HepG2 (cell line): ENCODE results near the gene CD79A. TPM values are rescaled to one million over a fixed set of nuclear protein-coding genes. Genes with fewer than 3 reads are reported as not detected.

Experiments
- DR1 ChIP-seq: sonication (generic); formaldehyde crosslinking; IDR thresholded peaks from 2 replicates; pipeline ENCODE4 v1.8.0; 2021; ENCODE audit warnings: mild to moderate bottlenecking, missing genetic modification reagents, inconsistent platforms
- FLYWCH1 ChIP-seq: sonication (generic); formaldehyde crosslinking; IDR thresholded peaks from 2 replicates; pipeline ENCODE4 v1.8.1; 2023; ENCODE audit warnings: mild to moderate bottlenecking, missing genetic modification reagents
- HNF4G ChIP-seq, 2 experiments: sonication (generic) in 1 of 2; formaldehyde crosslinking in 1 of 2; IDR thresholded peaks; 2 replicates each; pipeline versions ENCODE4 v1.4.0 to v1.6.1; 2011 to 2020; ENCODE audit warnings: borderline replicate concordance in 2 of 2, low read depth in 2 of 2, mild to moderate bottlenecking in 2 of 2, low read length in 1 of 2, missing genetic modification reagents in 1 of 2, moderate library complexity in 1 of 2
- IRX3 ChIP-seq: sonication (generic); formaldehyde crosslinking; IDR thresholded peaks from 2 replicates; pipeline ENCODE4 v1.8.1; 2023; ENCODE audit warnings: mild to moderate bottlenecking, low read depth, missing genetic modification reagents, borderline replicate concordance
- KMT2A ChIP-seq: sonication (generic); formaldehyde crosslinking; IDR thresholded peaks from 2 replicates; pipeline ENCODE4 v1.4.0; 2020; ENCODE audit warnings: missing genetic modification reagents
- MYC ChIP-seq: sonication (generic); formaldehyde crosslinking; IDR thresholded peaks from 2 replicates; pipeline ENCODE4 v1.9.0; 2021; ENCODE audit warnings: missing genetic modification reagents, borderline replicate concordance
- TBL1XR1 ChIP-seq: fragments of 150-350 bp; IDR thresholded peaks from 2 replicates; pipeline ENCODE4 v1.6.1; 2014; ENCODE audit warnings: borderline replicate concordance, low read length; ENCODE audit not compliant: partially characterized antibody
- ZC3H13 ChIP-seq: sonication (generic); formaldehyde crosslinking; IDR thresholded peaks from 2 replicates; pipeline ENCODE4 v1.8.1; 2023; ENCODE audit warnings: mild to moderate bottlenecking, missing genetic modification reagents, moderate library complexity
- ZIK1 ChIP-seq: sonication (generic); formaldehyde crosslinking; IDR thresholded peaks from 2 replicates; pipeline ENCODE4 v1.5.0; 2020; ENCODE audit warnings: mild to moderate bottlenecking, low read depth, missing genetic modification reagents, borderline replicate concordance
- ZNF282 ChIP-seq: fragments of 450-650 bp; IDR thresholded peaks from 2 replicates; pipeline ENCODE4 v1.6.1; 2018; ENCODE audit not compliant: partially characterized antibody
- ZNF619 ChIP-seq: sonication (generic); formaldehyde crosslinking; IDR thresholded peaks from 2 replicates; pipeline ENCODE4 v1.4.0; 2020; ENCODE audit warnings: mild to moderate bottlenecking, missing genetic modification reagents
- ZNF724P ChIP-seq: sonication (generic); formaldehyde crosslinking; IDR thresholded peaks from 2 replicates; pipeline ENCODE4 v1.8.0; 2022; ENCODE audit warnings: missing genetic modification reagents, borderline replicate concordance
- ZNF776 ChIP-seq: sonication (generic); formaldehyde crosslinking; IDR thresholded peaks from 2 replicates; pipeline ENCODE4 v1.4.0; 2020; ENCODE audit warnings: mild to moderate bottlenecking, missing genetic modification reagents
- polyA plus RNA-seq, 8 experiments: library from polyadenylated mRNA; depleted of rRNA in 3 of 8; stranded (reverse) in 7 of 8; unstranded in 1 of 8; fragments of >200 nt; fragmentation: Illumina TruSeq in 4 of 8; extraction: Trizol in 4 of 8; gene quantifications; 2 replicates each; pipeline versions ENCODE4 v1.2.1 to v1.2.3, GENCODE V29; 2011 to 2016; ENCODE audit warnings: low read depth in 4 of 8, missing spikeins in 1 of 8, mixed read lengths in 1 of 8; ENCODE audit not compliant: insufficient read depth in 1 of 8
- total RNA-seq, 5 experiments: library from RNA; depleted of rRNA; stranded (reverse); fragments of >200 nt; fragmentation: Illumina TruSeq; extraction: Trizol; gene quantifications; 2 replicates each; pipeline ENCODE4 v1.2.3, GENCODE V29; 2016; ENCODE audit warnings: low read depth in 1 of 5
- TF ChIP-seq, protein P1 (sequence below): sonication (generic); formaldehyde crosslinking; IDR thresholded peaks from 2 replicates; pipeline ENCODE4 v1.8.0; 2022; ENCODE audit warnings: mild to moderate bottlenecking, missing genetic modification reagents, moderate library complexity
- TF ChIP-seq, protein P2 (sequence below): sonication (generic); formaldehyde crosslinking; IDR thresholded peaks from 2 replicates; pipeline ENCODE4 v1.4.0; 2020; ENCODE audit warnings: missing genetic modification reagents, borderline replicate concordance
- TF ChIP-seq, protein P3 (sequence below): sonication (generic); formaldehyde crosslinking; IDR thresholded peaks from 2 replicates; pipeline ENCODE4 v1.4.0; 2020; ENCODE audit warnings: missing genetic modification reagents
- TF ChIP-seq, protein P4 (sequence below): sonication (generic); formaldehyde crosslinking; IDR thresholded peaks from 2 replicates; pipeline ENCODE4 v1.8.1; 2022; ENCODE audit warnings: mild to moderate bottlenecking, missing genetic modification reagents
- TF ChIP-seq, protein P5 (sequence below): sonication (generic); formaldehyde crosslinking; IDR thresholded peaks from 2 replicates; pipeline ENCODE4 v1.9.0; 2021; ENCODE audit warnings: missing genetic modification reagents, mild to moderate bottlenecking, borderline replicate concordance

The CD79A gene
- total and polyA plus RNA-seq, 2 of the 13 experiments (the other 11 are each of a cell fraction or from before 2014, with no cell fraction given), result 0.24 to 0.33 TPM

DNA sequence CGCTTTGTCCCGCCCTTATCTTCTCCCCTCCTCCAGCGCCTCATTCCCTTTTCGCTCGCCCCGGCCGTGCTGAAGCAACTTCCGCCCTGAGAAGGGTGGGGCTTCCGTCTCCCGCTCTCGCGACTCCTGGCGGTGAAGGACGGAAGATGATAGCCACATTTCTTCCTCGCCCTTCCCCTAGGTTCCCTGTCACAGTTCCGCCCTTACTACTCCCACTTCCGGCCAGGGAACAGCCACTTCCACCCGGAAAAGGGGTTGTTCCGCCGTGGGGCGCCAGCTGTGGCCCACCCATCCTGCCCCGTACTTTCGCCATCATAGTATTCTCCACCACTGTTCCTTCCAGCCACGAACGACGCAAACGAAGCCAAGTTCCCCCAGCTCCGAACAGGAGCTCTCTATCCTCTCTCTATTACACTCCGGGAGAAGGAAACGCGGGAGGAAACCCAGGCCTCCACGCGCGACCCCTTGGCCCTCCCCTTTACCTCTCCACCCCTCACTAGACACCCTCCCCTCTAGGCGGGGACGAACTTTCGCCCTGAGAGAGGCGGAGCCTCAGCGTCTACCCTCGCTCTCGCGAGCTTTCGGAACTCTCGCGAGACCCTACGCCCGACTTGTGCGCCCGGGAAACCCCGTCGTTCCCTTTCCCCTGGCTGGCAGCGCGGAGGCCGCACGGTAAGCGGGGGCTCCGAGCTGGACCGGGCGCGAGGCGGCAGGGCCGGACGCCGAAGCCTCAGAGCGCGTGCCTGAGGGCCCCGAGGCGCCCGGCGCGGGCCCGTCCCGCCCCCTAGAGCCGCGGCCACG, 17.3 kb upstream of the CD79A start, which contains the start of gene RPS19 (continued):
- TF ChIP-seq, protein P1, sequence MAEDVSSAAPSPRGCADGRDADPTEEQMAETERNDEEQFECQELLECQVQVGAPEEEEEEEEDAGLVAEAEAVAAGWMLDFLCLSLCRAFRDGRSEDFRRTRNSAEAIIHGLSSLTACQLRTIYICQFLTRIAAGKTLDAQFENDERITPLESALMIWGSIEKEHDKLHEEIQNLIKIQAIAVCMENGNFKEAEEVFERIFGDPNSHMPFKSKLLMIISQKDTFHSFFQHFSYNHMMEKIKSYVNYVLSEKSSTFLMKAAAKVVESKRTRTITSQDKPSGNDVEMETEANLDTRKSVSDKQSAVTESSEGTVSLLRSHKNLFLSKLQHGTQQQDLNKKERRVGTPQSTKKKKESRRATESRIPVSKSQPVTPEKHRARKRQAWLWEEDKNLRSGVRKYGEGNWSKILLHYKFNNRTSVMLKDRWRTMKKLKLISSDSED (CRISPR knock-in tag), result no peak
- TF ChIP-seq ZC3H13 (CRISPR knock-in tag) (no peak), ZNF724P (CRISPR knock-in tag) (peak; percentile 80; the same call in 1 of the 2 replicates), ZNF776 (CRISPR knock-in tag) (peak; percentile 50), MYC (CRISPR knock-in tag) (peak; percentile 94), ZNF282 (peak; percentile 84), ZIK1 (CRISPR knock-in tag) (no peak), KMT2A (CRISPR knock-in tag) (peak; percentile 48), TBL1XR1 (no peak), HNF4G (IDR thresholded peaks at IDR 0.05; ENCODE audit: borderline replicate concordance, low read depth, low read length) (peak; percentile 14; the same call in 1 of the 2 replicates), HNF4G (CRISPR knock-in tag; IDR thresholded peaks at IDR 0.05; ENCODE audit: borderline replicate concordance, low read depth) (no peak), DR1 (CRISPR knock-in tag) (peak; percentile 97), FLYWCH1 (CRISPR knock-in tag) (no peak), IRX3 (no peak), ZNF619 (no peak)
- TF ChIP-seq, protein P2, sequence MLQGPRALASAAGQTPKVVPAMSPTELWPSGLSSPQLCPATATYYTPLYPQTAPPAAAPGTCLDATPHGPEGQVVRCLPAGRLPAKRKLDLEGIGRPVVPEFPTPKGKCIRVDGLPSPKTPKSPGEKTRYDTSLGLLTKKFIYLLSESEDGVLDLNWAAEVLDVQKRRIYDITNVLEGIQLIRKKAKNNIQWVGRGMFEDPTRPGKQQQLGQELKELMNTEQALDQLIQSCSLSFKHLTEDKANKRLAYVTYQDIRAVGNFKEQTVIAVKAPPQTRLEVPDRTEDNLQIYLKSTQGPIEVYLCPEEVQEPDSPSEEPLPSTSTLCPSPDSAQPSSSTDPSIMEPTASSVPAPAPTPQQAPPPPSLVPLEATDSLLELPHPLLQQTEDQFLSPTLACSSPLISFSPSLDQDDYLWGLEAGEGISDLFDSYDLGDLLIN (CRISPR knock-in tag), result peak; percentile 10; the same call in 1 of the 2 replicates
- TF ChIP-seq, protein P3, sequence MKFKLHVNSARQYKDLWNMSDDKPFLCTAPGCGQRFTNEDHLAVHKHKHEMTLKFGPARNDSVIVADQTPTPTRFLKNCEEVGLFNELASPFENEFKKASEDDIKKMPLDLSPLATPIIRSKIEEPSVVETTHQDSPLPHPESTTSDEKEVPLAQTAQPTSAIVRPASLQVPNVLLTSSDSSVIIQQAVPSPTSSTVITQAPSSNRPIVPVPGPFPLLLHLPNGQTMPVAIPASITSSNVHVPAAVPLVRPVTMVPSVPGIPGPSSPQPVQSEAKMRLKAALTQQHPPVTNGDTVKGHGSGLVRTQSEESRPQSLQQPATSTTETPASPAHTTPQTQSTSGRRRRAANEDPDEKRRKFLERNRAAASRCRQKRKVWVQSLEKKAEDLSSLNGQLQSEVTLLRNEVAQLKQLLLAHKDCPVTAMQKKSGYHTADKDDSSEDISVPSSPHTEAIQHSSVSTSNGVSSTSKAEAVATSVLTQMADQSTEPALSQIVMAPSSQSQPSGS, result peak; percentile 57; the same call in 1 of the 2 replicates
- TF ChIP-seq, protein P4, sequence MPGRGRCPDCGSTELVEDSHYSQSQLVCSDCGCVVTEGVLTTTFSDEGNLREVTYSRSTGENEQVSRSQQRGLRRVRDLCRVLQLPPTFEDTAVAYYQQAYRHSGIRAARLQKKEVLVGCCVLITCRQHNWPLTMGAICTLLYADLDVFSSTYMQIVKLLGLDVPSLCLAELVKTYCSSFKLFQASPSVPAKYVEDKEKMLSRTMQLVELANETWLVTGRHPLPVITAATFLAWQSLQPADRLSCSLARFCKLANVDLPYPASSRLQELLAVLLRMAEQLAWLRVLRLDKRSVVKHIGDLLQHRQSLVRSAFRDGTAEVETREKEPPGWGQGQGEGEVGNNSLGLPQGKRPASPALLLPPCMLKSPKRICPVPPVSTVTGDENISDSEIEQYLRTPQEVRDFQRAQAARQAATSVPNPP (CRISPR knock-in tag), result peak; percentile 63; the same call in 1 of the 2 replicates
- TF ChIP-seq, protein P5, sequence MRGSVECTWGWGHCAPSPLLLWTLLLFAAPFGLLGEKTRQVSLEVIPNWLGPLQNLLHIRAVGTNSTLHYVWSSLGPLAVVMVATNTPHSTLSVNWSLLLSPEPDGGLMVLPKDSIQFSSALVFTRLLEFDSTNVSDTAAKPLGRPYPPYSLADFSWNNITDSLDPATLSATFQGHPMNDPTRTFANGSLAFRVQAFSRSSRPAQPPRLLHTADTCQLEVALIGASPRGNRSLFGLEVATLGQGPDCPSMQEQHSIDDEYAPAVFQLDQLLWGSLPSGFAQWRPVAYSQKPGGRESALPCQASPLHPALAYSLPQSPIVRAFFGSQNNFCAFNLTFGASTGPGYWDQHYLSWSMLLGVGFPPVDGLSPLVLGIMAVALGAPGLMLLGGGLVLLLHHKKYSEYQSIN (CRISPR knock-in tag), result no peak
